OCI-M1 (cell line): ENCODE measurements around the gene ADAM12.

Source experiments
- DNase-seq: peaks from one replicate; lab custom pipeline; 2025; lab: John Stamatoyannopoulos, UW

Gene ADAM12

DNA sequence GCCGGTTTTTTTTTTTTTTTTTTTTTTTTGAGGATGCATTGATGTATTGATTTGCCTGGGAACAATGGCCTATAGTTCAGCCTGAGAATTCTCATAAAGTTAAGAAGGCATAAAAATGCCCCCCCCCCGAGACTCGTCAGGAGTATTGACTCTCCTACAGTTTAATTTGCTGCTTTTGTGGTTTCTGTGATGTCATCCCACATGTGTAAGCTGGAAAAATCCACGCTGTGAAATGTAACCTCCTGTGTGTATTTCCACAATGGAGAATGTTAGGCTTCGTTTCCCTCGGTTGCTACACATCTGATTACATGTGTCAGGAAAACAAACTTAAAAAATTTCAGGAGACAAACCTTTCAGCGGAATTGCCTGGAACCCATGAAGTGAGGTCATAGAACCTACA lies 374.0 kb downstream of the ADAM12 start:
- DNase-seq = no peak

DNA sequence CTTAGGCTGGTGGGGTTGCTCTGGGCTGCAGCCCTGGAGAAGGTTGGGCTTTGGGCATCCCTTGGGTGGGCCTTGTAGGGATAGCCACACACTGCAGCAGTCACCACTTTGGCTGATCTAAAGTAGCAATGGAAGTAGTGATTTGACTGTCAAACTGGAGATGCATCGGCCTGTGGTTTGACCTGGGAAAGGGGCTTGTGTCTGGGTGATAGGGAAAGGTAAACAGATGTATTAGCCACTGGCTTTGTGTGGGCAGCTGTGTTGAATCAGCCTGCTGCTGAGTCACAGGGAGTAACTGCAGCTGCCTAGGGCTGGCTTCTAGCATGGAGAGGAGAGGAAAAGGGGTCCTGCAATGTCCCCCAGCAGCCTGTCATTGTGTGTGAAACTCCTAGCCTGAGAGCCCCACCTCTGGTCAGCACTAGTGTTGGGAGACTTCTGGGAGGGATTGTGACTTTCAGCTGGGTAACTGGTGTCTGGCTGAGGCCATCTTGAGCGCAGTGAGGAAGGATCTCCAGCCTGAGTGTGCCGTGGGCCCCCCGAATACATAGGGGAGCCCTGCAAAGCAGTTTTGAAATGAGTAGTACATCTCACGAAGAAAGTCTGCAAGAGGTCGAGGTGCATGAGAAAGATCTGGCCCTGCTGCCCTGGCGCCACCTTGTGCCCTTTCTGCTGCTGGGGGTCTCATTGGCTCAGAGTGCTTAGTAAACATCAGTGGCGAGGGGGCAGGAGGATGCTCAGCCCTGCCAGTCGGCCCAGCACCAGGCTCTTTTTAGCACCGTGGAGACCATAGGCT lies 374.6 kb downstream of the ADAM12 start:
- DNase-seq = peak; percentile 56

DNA sequence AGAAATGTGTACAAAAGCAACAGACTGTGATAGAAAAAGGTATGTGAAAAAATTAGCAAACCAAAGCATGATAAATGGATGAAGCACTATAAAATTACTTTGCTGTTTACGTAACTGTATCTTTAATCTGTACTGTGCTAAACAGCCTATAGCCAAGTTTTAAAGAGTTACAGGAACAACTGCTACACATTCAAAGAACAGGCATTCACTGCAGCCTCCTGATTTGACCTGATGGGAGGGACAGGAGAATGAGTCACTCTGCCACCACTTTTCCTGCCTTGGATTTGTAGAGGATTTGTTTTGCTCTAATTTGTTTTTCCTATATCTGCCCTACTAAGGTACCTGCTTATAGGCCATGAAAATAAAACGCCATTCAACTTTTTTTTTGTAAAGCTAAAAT lies 375.8 kb downstream of the ADAM12 start:
- no peak for DNase-seq

DNA sequence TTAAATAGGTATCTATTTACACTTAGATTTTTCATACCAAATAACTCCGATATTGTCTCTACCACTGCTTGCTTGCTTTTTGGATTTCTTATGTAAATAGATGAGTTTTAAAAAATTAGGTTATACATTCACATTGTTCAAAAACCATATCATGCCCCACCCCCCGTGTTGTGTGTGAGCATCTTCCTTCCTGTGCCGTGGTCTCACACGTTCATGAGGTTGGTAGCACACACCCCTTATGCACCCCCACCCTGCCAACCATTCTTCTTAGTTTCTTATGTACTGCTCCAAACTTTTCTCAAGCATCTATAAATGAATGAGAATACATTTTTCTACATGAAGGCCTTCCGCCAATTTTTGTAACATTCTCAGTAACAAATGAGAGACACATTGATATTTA lies 376.3 kb downstream of the ADAM12 start:
- no peak for DNase-seq

DNA sequence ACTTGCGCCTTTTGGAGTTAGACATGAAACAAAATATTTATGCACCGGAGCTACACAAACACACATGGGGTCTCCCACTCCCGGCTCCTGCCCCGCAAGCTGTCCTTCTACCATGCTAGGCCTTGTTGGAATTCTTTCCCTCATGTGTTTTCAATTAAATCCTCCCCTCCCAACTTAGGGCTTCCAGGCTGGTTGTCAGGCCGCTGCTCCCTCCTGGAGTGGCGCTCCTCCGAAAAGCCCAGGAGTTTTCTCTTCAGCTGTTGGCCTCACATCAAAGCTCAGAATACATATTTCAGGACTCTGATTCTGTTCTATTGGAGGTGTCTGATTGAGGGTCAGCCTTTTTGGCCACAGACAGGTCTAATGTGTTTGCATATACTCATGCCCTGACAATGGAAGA lies 378.6 kb downstream of the ADAM12 start:
- DNase-seq = no peak

DNA sequence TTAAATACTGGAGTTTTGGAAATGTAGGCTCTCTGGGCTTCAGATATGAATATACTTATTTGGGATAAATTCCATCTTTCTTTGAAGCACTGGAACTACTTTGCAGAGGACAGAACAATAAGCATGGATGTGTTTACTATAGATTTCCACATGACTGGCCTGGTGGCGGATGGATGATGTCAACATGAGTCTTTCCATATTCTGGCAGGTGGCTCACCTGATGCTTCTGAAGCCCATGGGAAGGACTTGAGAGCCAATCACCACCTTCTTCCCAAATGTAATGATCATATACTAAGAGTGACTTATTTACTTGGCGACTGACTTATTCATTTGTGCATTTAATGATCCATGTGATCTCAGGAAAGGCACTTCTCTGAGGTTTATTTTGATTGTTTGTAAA lies 381.4 kb downstream of the ADAM12 start:
- no peak for DNase-seq

DNA sequence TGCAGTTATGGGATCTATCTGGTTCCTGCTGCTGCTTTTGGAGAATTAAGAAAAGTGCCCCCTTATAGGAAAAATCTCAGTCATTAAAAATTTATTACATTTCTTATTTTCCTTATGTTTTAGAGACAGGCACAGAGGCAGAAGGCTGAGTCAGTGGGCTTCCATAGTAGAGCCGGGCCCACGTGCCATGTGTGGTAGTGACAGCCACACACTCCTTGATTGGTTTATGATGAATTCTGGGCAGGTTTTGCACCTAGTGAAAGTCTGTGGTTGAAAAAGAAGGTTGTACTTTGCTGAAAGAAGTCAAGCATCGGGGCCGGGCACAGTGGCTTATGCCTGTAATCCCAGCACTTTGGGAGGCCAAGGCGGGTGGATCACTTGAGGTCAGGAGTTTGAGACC lies 382.0 kb downstream of the ADAM12 start:
- no peak for DNase-seq

DNA sequence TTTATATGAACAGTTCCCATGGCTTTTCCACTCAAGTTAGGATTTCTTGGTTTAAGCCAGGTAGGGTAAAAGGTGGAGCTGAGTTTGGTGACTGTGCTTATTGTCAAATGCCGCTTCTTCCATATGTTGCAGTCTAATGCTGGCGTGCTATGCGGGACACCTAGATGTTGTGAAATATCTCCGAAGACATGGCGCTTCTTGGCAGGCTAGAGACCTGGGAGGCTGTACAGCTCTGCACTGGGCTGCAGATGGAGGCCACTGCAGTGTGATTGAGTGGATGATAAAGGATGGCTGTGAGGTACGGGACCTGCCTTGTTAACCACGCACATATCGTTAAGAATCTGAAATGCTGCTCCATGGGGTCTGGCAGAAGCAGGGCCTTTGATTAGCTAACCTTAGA lies 383.5 kb downstream of the ADAM12 start:
- no peak for DNase-seq

DNA sequence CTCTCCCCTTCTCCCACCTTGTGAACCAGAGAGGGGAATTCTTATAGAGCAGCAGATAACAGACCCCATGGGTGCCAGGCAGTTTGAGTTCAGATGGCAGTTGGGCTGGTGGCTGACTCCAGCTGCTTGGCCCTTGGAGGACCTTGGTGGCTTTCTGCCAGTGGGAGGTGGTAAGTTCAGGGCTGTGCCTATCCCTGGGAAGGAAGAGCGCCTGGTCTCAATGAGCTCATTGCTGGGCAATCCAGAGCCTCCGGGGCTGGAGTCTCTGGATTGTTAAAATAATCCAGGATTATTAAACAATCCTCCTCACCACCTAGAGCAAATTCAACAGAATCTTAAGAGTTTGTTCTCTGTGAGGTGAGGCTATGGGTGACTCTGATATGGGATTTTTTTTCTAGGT lies 386.7 kb downstream of the ADAM12 start:
- no peak for DNase-seq

DNA sequence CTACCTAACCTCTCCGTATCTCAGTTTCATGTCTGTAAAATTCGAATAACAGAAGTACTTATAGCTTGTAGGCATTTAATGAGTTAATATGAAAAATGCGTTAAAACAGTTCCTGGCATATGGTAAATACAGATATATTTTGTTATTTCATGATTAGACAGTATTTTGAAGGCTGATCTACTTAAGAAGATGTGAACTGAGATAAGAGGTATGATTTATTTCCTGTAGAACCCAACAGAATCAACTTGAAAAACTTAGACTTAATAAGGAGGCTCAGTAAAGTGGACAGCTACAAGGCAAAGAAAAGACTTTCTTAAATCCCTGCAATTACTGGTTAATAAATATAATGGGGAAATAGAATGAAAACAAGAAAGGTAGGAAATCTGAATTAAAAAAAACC lies 388.6 kb downstream of the ADAM12 start:
- DNase-seq = no peak

DNA sequence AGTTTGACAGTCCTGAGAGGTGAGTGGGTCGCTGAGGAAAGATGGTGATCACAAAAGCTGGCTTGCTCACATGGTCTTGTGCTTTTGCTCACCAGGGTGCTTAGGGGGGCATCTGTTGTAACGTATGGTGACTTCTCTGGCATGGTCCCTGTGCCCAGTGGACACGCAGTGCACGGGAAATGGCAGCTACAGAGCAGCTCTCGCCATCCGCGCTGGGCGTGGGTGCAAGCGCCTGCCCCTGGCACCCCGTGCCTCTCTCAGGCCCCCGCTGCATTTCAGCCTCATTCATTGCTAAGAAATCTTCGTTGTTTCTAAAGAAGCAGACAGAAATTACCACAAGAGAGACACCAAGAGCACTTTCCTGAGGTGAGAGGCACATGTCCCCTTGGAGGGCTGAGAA lies 390.7 kb downstream of the ADAM12 start:
- DNase-seq = no peak

DNA sequence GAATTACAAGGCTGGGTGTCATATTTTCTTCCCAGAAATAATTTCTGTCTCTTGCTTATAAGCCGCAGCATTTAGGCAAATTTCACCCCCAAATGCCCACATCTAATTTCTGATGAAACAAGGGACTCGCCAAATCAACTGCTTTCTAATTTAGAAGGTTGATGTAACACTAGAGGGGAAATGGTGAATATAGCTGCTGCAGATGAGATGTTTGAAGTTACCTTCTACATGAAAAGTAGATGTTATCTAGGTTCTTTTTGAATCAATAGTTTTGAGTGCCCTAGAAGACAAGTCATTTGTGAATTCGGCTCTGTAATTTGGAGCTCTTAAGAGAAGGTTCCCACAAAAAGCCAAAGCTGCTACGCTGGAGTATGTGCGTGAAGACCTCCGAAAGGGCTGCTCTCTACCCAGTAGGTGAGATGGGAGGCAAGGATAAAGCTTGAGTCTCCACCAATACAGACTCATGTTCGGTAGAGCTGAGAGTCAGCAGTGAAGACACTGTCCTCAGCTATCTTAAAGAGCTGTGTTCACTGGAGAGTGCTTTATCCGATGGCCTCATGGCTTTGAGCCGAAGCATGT lies 392.5 kb downstream of the ADAM12 start:
- DNase-seq = no peak

DNA sequence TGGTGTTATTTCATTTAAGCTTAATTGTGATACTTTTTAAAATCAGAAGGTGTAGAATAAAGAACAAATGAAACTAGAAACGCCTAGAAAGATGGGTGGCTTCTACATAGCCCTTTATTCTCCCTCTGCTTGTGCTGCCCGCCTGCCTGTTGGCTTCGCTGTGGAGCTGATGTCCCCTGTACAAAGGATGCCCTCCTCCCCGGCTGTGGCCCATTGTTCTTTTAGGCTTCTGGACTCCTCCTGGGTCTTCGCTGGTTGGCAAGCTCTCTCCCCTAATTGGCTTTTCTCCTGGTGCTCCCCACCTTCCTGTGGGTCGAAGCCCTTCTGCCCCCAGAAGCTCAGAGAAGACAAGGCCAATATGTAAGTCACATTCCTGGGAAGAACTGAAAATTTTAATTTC lies 393.7 kb downstream of the ADAM12 start:
- DNase-seq = no peak

DNA sequence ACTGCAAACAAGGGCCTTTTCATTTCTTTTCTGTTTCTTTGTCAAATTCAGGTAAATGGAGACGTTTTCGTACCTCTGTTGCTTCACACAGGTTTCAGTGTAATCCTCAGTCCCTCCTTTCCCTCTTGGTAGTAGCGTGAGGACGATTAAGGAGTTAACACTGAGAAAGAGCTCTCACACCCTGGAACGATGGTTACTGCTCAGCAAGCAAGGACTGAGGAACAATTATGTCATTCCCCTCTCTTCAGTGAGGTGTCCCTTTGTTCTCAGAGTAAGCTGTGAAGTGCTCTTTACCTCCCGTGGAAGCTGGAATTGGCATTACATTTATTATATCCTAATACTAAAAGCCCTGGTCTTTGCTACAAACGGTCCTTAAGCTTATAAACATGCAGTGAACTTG lies 396.0 kb downstream of the ADAM12 start:
- no peak for DNase-seq

DNA sequence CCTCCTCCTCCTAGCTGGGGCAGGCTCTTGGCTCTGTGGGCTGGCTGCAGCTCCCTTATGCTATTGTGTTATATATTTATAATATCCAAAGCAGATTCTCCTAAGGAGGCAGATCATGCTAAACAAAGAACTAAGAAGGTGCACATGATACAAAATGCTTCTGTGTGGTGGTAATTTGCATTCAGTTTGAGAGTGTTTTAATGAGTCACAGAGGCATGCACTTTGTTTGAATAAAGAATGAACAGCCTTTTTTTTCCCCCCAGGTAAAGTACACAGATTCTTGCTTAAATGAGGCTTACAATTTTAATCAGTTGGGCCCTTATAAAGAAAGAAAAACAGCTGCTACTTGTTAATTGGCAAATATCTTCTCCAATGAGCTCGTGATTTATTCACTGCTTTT lies 396.9 kb downstream of the ADAM12 start:
- no peak for DNase-seq

DNA sequence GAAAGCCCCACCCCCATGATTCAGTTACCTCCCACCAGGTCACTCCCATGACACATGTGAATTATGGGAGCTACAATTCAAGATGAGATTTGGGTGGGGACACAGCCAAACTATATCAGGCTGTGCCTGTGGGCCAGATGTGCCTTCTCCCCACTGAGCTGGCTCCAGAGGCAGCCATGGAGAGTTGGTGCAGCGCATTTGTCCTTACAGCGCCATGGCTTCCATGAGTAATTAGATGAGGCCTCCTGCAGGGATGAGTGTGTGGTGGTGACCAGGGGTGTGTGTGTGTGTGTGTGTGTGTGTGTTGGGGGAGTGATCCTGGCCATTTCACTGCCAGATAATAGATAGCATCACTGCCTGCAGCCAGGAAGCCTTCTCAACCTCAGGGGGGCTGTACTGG lies 397.3 kb downstream of the ADAM12 start:
- DNase-seq = no peak

DNA sequence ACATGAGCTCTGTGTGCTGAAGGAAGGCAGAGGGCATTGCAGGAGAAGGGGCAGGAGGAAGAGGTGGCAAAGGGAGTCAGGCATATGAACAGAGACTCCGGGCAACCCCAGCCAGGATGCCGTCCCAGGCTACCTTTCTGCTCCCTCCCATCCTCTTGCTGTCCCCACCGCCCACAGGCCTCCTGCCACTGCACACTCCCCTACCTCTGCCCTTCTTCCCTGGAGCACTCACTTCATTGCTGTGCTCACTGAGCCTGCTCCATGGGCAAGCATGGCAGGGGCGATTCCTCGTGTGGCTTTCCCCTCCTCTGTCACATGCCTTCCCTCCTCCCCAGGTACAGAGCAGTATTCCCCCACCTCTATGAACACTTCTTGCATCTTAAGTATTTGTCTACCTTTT lies 398.5 kb downstream of the ADAM12 start:
- DNase-seq = no peak

DNA sequence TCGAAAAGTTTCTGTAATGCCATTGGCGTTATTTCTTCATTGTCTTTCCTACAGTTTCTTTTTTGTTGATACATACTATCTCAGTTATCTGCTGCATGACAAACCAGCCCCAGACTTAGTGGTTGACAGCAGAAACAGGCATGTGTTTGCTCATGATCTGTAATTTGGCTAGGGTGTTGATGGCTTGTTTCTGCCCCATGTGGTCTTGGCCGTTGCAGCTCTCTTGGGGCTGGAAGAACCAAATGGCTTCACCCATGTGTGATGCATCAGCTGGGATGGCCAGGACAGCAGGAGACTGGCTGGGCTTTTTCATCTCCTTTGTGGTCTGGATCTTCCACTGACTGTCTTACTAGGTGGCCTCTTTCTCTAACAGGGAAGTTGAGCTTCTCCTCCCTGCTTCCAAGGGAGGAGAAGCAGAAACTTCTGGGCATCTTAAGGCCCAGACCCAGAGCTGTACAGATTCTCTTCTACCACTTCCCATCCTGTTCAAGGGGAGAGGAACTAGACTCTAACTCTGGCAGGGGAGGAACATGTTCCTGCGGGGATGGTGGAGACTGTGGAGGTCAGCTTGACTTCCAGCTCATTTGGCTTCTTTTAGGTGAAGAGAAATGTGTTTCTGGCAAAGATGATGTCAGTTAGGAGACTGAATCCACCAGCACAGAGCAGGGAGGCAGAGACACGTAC lies 402.6 kb downstream of the ADAM12 start:
- DNase-seq = peak; percentile 25

DNA sequence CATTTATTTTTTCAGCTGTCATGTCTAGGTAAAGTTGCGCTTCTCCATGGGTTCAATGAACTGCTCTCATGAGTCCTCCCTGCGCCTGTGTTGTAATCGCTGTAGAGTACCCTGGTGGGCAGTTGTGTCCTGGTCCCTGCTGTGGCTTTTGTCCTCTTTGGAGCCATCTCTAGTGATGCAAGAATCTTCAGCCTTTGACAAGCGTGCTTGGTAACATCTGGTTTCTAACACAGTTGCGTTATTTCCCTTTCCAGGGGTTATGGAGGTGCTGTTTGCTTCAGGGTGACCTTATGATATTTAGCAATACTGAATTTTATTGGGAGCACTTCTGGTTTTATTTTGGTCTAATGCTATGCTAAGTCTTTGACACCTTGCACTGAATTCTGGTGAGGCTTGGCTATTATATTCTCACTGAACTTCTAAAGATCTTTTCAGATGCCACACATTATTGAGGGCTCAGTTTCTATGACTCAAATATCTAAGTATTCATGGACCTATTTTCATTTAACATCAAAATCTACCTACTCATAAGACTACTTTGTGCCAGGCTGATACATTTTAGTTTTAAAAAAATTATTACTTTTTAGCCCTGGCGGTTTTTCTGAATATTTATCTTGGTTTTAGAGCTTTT lies 403.3 kb downstream of the ADAM12 start:
- no peak for DNase-seq

DNA sequence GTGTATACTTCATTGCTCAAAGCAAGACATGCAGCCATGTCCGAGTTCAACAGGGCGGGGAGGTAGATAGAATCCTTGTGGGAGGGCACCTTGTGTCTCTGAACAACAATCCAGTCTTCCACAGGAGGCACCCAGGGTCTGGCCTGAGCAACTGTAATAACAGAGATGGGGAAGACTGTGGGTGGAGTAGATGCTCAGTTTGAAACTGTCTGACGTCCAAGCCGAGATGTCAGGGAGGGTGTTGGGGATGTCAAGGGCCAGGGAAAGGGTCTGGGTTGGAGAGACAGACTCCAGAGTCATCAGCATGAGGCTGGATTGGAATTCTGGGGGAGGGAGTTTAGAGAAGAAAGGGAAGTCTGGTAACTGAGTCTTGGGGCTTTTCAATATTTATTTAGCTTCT lies 403.9 kb downstream of the ADAM12 start:
- DNase-seq = no peak

DNA sequence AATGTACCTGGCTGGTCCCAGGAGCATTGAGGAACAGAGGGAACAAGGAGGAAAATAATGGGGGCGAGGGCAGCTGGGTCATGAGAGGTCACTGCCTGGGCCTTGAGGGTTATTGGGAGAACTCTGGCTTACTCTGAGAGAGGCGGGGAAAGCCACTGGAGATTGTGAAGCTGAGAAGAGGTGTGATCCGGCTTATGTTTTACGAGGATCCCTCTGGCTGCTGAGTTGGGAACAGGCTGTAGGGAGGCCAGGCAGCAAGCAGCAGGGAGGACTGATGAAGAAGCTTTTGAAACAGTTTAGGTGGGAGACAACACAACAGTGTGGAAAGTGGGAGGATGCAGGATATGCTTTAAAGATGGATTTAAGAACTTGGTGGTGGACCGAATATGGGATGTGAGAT lies 404.6 kb downstream of the ADAM12 start:
- no peak for DNase-seq

DNA sequence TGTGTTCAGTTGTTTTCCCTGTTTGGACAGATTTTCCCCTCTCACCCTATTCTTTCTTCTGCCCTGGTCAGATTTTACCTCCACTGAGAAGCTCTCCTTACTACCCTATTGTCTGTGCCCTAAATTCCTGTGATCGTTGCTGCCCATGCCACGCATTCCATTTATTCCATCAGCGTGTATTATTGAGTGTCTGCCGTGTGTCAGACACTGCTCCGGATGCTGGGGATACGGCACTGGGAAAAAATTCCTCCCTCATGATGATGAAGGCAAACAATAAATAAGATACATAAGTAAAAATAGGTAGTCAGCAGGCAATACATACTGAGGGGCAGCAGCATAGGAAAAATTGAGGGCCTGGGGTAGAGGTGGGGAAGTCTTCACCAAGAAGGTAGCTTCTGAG lies 405.1 kb downstream of the ADAM12 start:
- no peak for DNase-seq
